ENCODE measurements around the gene CYFIP2.

CYFIP2 gene

GRCh38 chr5:157295247-157295646 is 29.3 kb downstream of the CYFIP2 start:
- H2AK5ac ChIP-seq (ENCODE audit: low read depth, low read length), result no peak overlapping the region
- no peak overlapping the region for H2BK15ac ChIP-seq (ENCODE audit: low read length)
- no peak overlapping the region for H3K18ac ChIP-seq (ENCODE audit: low read length)
- H3K4me3 ChIP-seq (ENCODE audit: low read length in 2 of 2), result no peak overlapping the region
- H2BK5ac ChIP-seq (ENCODE audit: low read length), result no peak overlapping the region
- no peak overlapping the region for H3K4ac ChIP-seq (ENCODE audit: low read length)
- peaks cover 8 to 96% of the 10 kb centered on the region in 2 donors for H3K36me3 ChIP-seq (replicated peaks in 1 of 2; ENCODE audit: control insufficient read depth in 2 of 2, insufficient read depth in 2 of 2, low read length in 2 of 2)
- H3K23ac ChIP-seq (ENCODE audit: low read depth, low read length, poor library complexity), result no peak overlapping the region
- H3K27me3 ChIP-seq (ENCODE audit: control insufficient read depth in 3 of 3, insufficient read depth in 3 of 3, low read depth in 1 of 3, low read length in 3 of 3), result no peaks in the 10 kb centered on the region
- H4K91ac ChIP-seq (ENCODE audit: low read depth, low read length, poor library complexity), result no peak overlapping the region
- no peaks in the 10 kb centered on the region for H3K79me1 ChIP-seq (ENCODE audit: low read depth, low read length)
- H3K27ac ChIP-seq (replicated peaks; ENCODE audit: low read length), result no peak overlapping the region
- no peaks in the 10 kb centered on the region for H3K4me1 ChIP-seq (ENCODE audit: control insufficient read depth in 2 of 2, insufficient read depth in 1 of 2, low read depth in 1 of 2, low read length in 2 of 2)
- no peak overlapping the region for H2BK120ac ChIP-seq (ENCODE audit: low read depth, low read length)
- no peak overlapping the region for H2BK12ac ChIP-seq (ENCODE audit: low read length)
- no peak overlapping the region for H2AFZ ChIP-seq (ENCODE audit: low read length)
- H3K4me2 ChIP-seq (ENCODE audit: insufficient read depth, low read length, poor library complexity, severe bottlenecking), result no peak overlapping the region
- no peak overlapping the region for H4K8ac ChIP-seq (ENCODE audit: low read depth, low read length)
- no peak overlapping the region for H3K14ac ChIP-seq (ENCODE audit: low read length)
- no CpG with 5 or more reads among the region's 1 CpG for WGBS, 2 donors (ENCODE audit: extremely low coverage in 2 of 2, insufficient read length in 2 of 2, insufficient replicate concordance in 1 of 2)
- no peaks in the 10 kb centered on the region for H3K9me3 ChIP-seq (replicated peaks in 1 of 2; ENCODE audit: control insufficient read depth in 2 of 2, insufficient read depth in 1 of 2, low read depth in 1 of 2, low read length in 2 of 2)
- H3K9ac ChIP-seq (ENCODE audit: low read depth, low read length, poor library complexity), result no peak overlapping the region
- no peak for DNase-seq (ENCODE audit: low spot score)

GRCh38 chr5:157300564-157300963 is 34.6 kb downstream of the CYFIP2 start:
- no peaks in the 10 kb centered on the region for H3K79me1 ChIP-seq (ENCODE audit: low read depth, low read length)
- no peaks in the 10 kb centered on the region for H3K9me3 ChIP-seq (replicated peaks in 1 of 2; ENCODE audit: control insufficient read depth in 2 of 2, insufficient read depth in 1 of 2, low read depth in 1 of 2, low read length in 2 of 2)
- H4K91ac ChIP-seq (ENCODE audit: low read depth, low read length, poor library complexity), result no peak overlapping the region
- WGBS, 2 donors (ENCODE audit: extremely low coverage in 2 of 2, insufficient read length in 2 of 2, insufficient replicate concordance in 1 of 2), result no CpG with 5 or more reads among the region's 10 CpGs
- H3K4ac ChIP-seq (ENCODE audit: low read length), result no peak overlapping the region
- no peak overlapping the region for H2BK120ac ChIP-seq (ENCODE audit: low read depth, low read length)
- no peaks in the 10 kb centered on the region for H3K4me1 ChIP-seq (ENCODE audit: control insufficient read depth in 2 of 2, insufficient read depth in 1 of 2, low read depth in 1 of 2, low read length in 2 of 2)
- no peak overlapping the region for H3K27ac ChIP-seq (replicated peaks; ENCODE audit: low read length)
- H2BK12ac ChIP-seq (ENCODE audit: low read length), result no peak overlapping the region
- H3K23ac ChIP-seq (ENCODE audit: low read depth, low read length, poor library complexity), result no peak overlapping the region
- no peak overlapping the region for H3K4me2 ChIP-seq (ENCODE audit: insufficient read depth, low read length, poor library complexity, severe bottlenecking)
- no peak overlapping the region for H2AK5ac ChIP-seq (ENCODE audit: low read depth, low read length)
- H2BK15ac ChIP-seq (ENCODE audit: low read length), result no peak overlapping the region
- peaks cover 21 to 97% of the 10 kb centered on the region in 2 donors for H3K36me3 ChIP-seq (replicated peaks in 1 of 2; ENCODE audit: control insufficient read depth in 2 of 2, insufficient read depth in 2 of 2, low read length in 2 of 2)
- H4K8ac ChIP-seq (ENCODE audit: low read depth, low read length), result no peak overlapping the region
- H3K4me3 ChIP-seq (ENCODE audit: low read length in 2 of 2), result no peak overlapping the region
- no peak for DNase-seq (ENCODE audit: low spot score)
- peak overlapping the region; percentile 1 for H3K9ac ChIP-seq (ENCODE audit: low read depth, low read length, poor library complexity)
- H3K27me3 ChIP-seq (ENCODE audit: control insufficient read depth in 3 of 3, insufficient read depth in 3 of 3, low read depth in 1 of 3, low read length in 3 of 3), result no peaks in the 10 kb centered on the region
- H3K14ac ChIP-seq (ENCODE audit: low read length), result no peak overlapping the region
- no peak overlapping the region for H2AFZ ChIP-seq (ENCODE audit: low read length)
- H2BK5ac ChIP-seq (ENCODE audit: low read length), result no peak overlapping the region
- no peak overlapping the region for H3K18ac ChIP-seq (ENCODE audit: low read length)

- no peak overlapping the region for H3K9ac ChIP-seq (ENCODE audit: low read depth, low read length, poor library complexity)
- H3K4me1 ChIP-seq (ENCODE audit: control insufficient read depth in 2 of 2, insufficient read depth in 1 of 2, low read depth in 1 of 2, low read length in 2 of 2), result no peaks in the 10 kb centered on the region
- DNase-seq (ENCODE audit: low spot score), result no peak
- no peak overlapping the region for H4K8ac ChIP-seq (ENCODE audit: low read depth, low read length)
- no peak overlapping the region for H3K23ac ChIP-seq (ENCODE audit: low read depth, low read length, poor library complexity)
- no peak overlapping the region for H3K4ac ChIP-seq (ENCODE audit: low read length)
- H3K14ac ChIP-seq (ENCODE audit: low read length), result no peak overlapping the region
- no peak overlapping the region for H2BK12ac ChIP-seq (ENCODE audit: low read length)
- no peaks in the 10 kb centered on the region for H3K79me1 ChIP-seq (ENCODE audit: low read depth, low read length)
- H3K9me3 ChIP-seq (replicated peaks in 1 of 2; ENCODE audit: control insufficient read depth in 2 of 2, insufficient read depth in 1 of 2, low read depth in 1 of 2, low read length in 2 of 2), result no peaks in the 10 kb centered on the region
- H3K4me2 ChIP-seq (ENCODE audit: insufficient read depth, low read length, poor library complexity, severe bottlenecking), result no peak overlapping the region
- H2AK5ac ChIP-seq (ENCODE audit: low read depth, low read length), result no peak overlapping the region
- H3K27ac ChIP-seq (replicated peaks; ENCODE audit: low read length), result no peak overlapping the region
- H3K27me3 ChIP-seq (ENCODE audit: control insufficient read depth in 3 of 3, insufficient read depth in 3 of 3, low read depth in 1 of 3, low read length in 3 of 3), result no peaks in the 10 kb centered on the region
- no peak overlapping the region for H2BK120ac ChIP-seq (ENCODE audit: low read depth, low read length)
- H4K91ac ChIP-seq (ENCODE audit: low read depth, low read length, poor library complexity), result no peak overlapping the region
- H3K4me3 ChIP-seq (ENCODE audit: low read length in 2 of 2), result no peak overlapping the region
- H2BK5ac ChIP-seq (ENCODE audit: low read length), result no peak overlapping the region
- no peak overlapping the region for H2AFZ ChIP-seq (ENCODE audit: low read length)
- no peak overlapping the region for H2BK15ac ChIP-seq (ENCODE audit: low read length)
- H3K36me3 ChIP-seq (replicated peaks in 1 of 2; ENCODE audit: control insufficient read depth in 2 of 2, insufficient read depth in 2 of 2, low read length in 2 of 2), result peaks cover 21 to 97% of the 10 kb centered on the region in 2 donors
- no peak overlapping the region for H3K18ac ChIP-seq (ENCODE audit: low read length)
Observed at GRCh38 chr5:157301066-157301465, 35.1 kb downstream of the CYFIP2 start.

- H4K91ac ChIP-seq (ENCODE audit: low read depth, low read length, poor library complexity), result no peak overlapping the region
- no peak overlapping the region for H3K9ac ChIP-seq (ENCODE audit: low read depth, low read length, poor library complexity)
- H3K4me2 ChIP-seq (ENCODE audit: insufficient read depth, low read length, poor library complexity, severe bottlenecking), result no peak overlapping the region
- H3K23ac ChIP-seq (ENCODE audit: low read depth, low read length, poor library complexity), result peak overlapping the region; percentile 38
- no peaks in the 10 kb centered on the region for H3K4me1 ChIP-seq (ENCODE audit: control insufficient read depth in 2 of 2, insufficient read depth in 1 of 2, low read depth in 1 of 2, low read length in 2 of 2)
- no peak overlapping the region for H3K4me3 ChIP-seq (ENCODE audit: low read length in 2 of 2)
- H3K79me1 ChIP-seq (ENCODE audit: low read depth, low read length), result no peaks in the 10 kb centered on the region
- no peak overlapping the region for H2BK12ac ChIP-seq (ENCODE audit: low read length)
- no peak overlapping the region for H3K18ac ChIP-seq (ENCODE audit: low read length)
- H3K4ac ChIP-seq (ENCODE audit: low read length), result no peak overlapping the region
- H3K14ac ChIP-seq (ENCODE audit: low read length), result no peak overlapping the region
- no peaks in the 10 kb centered on the region for H3K9me3 ChIP-seq (replicated peaks in 1 of 2; ENCODE audit: control insufficient read depth in 2 of 2, insufficient read depth in 1 of 2, low read depth in 1 of 2, low read length in 2 of 2)
- no peak overlapping the region for H3K27ac ChIP-seq (replicated peaks; ENCODE audit: low read length)
- WGBS, 2 donors (ENCODE audit: extremely low coverage in 2 of 2, insufficient read length in 2 of 2, insufficient replicate concordance in 1 of 2), result no CpG with 5 or more reads among the region's 5 CpGs
- no peak overlapping the region for H2BK120ac ChIP-seq (ENCODE audit: low read depth, low read length)
- no peak overlapping the region for H4K8ac ChIP-seq (ENCODE audit: low read depth, low read length)
- no peak overlapping the region for H2BK5ac ChIP-seq (ENCODE audit: low read length)
- H2AFZ ChIP-seq (ENCODE audit: low read length), result no peak overlapping the region
- no peak for DNase-seq (ENCODE audit: low spot score)
- H3K36me3 ChIP-seq (replicated peaks in 1 of 2; ENCODE audit: control insufficient read depth in 2 of 2, insufficient read depth in 2 of 2, low read length in 2 of 2), result peaks cover 19 to 93% of the 10 kb centered on the region in 2 donors
- H2AK5ac ChIP-seq (ENCODE audit: low read depth, low read length), result no peak overlapping the region
- H3K27me3 ChIP-seq (ENCODE audit: control insufficient read depth in 3 of 3, insufficient read depth in 3 of 3, low read depth in 1 of 3, low read length in 3 of 3), result no peaks in the 10 kb centered on the region
- H2BK15ac ChIP-seq (ENCODE audit: low read length), result no peak overlapping the region
Observed at GRCh38 chr5:157303023-157303422, 37.1 kb downstream of the CYFIP2 start.

Data from neuronal stem cell (in vitro differentiated cells).